ENCODE data around the gene SMIM10L2A.
"Not testable (repeated sequence)": the region's sequence is repeated elsewhere in the genome, so short reads cannot be mapped to it uniquely, and the experiment has no call there.

The SMIM10L2A gene

DNA sequence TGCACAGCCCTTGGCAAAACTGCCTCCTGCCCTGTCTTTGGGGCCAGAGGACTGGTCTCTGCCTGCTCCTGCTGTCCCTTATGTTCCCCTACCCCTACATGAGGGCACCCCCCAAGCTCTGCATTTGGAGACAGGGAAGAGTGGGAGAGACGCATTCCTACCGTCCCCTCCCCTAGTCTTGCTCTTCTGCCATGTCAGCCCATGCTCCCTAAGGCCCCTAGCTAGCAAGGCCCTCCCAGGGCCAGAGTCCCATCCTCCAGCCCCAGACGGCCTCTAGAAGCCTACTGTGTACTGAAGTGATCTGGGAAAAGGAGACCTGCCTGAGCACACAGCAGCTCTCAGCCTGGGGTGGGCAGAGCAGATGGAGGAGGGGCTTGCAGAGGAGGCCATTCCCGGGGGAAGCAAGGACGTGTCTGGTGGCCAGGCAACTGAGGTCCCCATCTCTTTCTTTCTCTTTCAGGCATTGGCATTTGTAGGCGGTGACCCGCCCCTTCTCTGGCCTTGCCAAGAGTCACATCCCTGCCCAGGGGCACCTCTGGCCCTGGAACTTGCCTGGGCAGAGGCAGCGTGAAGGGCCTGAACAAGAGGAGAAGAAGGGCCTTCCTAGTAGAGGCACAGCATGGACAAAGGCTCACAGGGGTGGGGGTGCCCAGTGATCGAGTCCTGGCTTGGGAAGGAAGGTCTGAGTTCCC lies 1.6 kb downstream of the SMIM10L2A start:
- DNase-seq: not testable (repeated sequence)

DNA sequence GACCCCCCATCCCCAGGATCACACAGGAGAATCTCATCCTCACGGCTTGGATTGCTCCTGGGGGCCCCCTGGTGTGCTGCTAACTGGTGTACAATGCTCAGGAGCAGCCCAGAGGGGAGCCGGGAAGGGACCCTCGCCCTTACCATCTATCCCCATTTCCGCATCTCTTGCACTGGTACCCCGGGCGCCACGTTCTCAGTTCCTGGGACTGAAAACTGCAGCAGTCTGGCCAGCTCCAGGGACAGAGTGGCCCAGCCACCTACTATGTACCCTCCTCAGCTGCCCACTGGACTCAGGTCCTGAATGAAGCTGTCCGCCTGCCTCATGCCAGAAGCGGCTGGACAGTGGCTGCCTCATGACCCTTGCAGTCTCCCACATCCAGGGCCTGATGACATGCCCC lies 2.7 kb downstream of the SMIM10L2A start:
- no peak for DNase-seq

DNA sequence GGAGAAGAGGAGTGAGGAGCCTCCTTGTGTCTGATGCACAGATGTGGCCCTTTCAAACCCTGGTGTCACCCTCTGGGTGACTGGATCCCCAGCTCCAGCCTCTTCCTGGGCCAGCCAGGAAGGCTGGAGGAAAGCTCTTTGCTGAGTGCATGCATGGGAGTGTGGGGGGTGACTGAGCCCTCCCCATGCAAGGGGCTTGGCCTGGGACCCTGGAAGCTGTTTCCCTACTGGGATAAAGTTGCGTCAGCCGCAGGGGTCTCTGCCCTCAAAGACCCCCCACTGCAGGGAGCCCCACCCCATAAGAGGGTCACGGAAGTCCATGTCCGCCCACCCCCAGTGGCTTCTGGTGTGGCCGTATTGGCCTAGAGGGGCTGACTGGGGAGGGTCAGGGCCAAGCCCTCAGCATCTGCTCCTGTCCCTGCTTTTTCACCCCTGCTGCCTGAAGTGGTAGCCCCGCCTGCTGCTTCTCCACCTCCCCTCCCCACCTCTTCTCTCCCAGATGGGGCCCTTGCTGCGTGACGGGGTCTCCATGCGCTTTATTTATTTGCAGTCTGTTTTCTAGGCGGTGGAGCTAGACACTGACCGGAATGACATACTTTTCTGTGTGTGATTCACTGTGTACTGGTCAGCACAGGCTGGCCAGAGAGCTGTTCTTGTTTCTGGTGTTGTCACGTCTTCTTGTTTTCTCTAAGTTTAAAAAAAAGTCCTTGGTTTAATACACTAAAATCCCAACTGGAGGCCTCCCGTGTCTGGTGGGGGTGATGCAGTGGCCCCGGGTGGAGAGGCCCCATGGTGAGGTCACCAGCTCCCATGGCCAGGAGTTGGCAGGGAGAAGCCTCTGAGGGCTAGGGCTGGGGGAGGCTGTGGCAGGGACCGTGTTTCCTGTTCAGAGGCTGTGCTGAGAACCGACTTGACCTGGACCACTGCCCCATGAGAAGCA lies 3.6 kb downstream of the SMIM10L2A start:
- no peak for DNase-seq

DNA sequence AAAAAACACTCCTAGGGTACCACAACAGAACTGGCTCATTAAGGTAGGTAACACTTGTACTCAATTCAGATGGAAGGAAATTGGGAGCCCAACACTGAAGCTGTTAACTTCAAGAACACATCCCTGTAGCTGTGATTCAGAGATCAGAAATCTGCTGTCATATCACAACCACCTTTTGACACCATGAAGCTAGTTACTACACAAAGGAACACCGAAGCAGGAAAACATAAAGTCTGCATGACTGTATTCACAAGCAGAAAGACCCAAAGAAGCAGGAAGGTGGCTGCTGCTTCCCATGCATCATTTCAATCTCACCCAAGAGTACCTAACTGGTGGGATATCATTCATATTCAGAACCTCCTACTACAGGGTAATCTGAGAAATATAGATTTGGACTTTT lies 7.7 kb downstream of the SMIM10L2A start:
- DNase-seq: no peak

DNA sequence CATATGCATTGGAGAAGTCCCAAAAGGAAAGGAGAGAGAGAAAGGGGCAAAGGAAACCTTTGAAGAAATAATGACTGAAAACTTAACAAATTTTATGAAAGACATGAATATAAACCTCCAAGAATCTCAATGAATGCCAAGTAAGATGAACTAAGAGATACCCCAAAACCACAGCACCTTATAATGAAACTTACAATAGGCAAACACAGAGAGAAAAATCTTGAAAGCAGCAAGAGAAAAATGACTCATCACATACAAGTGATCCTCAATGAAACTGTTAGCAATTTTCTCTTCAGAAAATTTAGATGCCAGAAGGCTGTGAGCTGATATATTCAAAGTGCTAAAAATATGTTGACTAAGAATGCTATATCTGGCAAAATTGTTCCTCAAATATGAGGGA lies 10.1 kb downstream of the SMIM10L2A start:
- no peak for DNase-seq

DNA sequence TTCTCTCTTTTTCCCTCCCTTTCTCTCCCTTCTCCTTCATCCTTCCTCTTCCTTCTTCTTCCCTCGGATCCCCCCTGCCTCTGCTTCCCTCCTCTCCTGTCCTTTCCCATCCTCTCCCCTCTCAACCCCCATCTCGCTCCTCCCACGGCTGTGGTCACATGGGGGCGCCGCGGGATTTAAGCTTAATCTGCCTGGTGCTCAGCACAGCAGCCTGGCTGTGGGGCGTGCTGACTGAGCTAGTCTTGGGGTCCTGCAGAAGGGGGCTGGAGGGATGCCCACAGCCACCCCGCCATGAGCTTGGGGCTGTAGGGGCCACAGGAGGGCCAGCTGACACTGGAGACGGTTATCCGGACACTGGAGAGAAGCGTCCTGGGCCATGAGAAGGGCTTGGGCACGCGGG lies 10.7 kb downstream of the SMIM10L2A start:
- DNase-seq: no peak

DNA sequence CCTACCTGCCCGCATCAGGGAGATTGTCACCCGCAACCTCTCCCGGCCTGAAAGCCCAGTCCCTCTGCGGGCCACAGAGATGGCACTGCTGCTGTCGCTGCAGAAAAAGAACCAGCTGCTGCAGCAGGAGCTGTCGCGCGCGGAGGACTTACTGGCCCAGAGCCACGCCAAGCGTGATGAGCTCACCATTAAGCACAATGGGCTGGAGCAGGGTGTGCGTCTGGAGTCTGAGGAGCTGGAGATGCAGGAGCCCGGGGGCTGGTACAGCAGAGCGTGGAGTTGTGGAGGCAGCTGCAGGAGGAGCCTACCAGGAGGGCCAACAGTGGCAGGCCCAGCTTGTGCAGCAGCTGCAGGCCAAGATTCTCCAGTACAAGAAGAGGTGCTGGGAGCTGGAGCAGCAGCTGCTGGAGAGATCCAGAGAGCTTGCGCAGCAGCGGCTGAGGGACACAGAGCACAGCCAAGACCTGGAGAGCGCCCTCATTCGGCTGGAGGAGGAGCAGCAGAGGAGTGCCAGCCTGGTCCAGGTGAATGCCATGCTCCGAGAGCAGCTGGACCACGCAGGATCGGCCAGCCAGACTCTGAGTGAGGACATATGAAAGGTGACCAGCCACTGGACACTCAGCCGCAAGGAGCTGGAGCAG lies 11.3 kb downstream of the SMIM10L2A start:
- DNase-seq: peak; percentile 18

DNA sequence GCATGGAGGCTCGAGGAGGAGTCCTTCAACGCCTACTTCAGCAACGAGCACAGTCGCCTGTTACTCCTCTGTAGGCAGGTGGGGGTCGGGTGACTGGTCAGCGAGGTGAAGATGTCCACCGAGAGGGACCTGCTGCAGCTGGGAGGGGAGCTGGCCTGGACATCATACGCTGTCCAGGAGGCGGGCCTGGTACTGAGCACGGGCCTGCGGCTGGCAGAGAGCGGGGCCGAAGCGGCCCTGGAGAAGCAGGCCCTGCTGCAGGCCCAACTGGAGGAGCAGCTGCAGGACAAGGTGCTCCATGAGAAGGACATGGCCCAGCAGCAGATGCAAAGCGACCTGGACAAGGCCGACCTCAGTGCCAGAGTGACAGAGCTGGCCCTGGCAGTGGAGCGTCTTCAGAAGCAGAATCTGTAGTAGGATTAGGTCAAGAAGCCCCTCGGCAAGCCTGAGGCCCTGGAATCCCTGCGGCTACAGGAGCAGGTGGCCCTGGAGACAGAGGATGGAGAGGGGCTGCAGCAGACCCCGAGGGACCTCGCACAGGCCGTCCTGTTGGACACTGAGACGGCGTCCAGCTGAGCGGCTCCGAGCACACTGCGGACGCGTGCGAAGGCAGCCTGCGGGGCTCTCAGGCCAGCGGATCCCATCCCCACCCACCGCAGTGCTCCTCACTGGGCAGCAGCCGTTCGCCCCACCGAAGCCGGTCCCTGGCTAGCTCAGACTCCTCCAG lies 11.9 kb downstream of the SMIM10L2A start:
- DNase-seq: no peak

DNA sequence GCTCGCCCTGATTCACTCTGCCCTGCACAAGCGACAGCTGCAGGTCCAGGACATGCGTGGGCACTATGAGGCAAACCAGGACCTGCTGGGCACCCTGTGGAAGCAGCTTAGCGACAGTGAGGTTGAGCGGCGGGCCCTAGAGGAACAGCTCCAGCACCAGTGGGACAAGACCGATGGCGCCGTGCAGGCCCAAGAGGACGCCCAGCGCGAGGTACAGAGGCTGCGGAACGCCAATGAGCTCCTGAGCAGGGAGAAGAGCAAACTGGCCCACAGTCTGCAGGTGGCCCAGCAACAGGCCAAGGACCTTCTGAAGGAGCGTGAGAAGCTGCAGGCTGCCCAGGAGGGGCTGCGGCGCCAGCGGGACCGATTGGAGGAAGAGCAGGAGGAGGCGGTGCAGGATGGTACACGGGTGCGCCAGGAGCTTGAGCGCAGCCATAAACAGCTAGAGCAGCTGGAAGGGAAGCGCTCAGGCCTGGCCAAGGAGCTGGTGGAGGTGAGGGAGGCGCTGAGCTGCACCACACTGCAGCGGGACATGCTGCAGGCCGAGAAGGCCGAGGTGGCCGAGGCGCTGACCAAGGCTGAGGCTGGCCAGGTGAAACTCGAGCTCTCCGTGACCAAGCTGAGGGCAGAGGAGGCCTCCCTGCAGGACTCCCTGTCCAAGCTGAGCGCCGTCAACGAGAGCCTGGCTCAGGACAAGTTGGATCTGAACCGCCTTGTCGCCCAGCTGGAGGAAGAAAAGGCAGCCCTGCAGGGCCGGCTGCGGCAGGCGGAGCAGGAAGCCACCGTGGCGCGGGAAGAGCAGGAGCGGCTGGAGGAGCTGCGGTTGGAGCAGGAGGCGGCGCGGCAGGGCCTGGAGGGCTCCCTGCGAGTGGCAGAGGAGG lies 12.8 kb downstream of the SMIM10L2A start:
- DNase-seq: no peak

DNA sequence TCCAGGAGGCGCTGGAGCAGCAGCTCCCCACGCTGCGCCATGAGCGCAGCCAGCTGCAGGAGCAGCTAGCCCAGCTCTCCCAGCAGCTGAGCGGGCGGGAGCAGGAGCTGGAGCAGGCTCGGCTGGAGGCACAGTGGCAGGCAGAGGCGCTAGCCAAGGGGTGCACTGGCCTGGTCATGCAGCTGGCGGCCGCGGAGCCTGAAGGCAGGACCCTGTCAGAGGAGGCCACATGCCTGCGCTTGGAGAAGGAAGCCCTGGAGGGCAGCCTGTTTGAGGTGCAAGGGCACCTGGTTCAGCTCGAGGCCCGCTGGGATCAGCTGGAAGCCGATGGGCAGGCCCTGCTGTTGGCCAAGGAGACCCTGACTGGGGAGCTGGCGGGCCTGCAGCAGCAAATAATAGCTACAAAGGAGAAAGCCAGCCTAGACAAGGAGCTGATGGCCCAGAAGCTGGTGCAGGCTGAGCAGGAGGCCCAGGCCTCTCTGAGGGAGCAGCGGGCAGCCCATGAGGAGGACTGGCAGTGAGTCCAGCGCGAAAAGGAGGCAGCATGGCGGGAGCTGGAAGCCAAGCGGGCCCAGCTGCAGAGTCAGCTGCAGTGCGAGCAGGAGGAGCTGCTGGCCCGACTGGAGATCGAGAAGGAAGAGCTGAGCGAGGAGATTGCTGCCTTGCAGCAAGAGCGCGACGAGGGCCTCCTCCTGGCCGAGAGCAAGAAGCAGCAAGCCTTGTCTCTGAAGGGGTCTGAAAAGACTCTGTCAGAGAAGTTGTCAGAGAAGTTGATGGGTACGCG lies 13.6 kb downstream of the SMIM10L2A start:
- no peak for DNase-seq

DNA sequence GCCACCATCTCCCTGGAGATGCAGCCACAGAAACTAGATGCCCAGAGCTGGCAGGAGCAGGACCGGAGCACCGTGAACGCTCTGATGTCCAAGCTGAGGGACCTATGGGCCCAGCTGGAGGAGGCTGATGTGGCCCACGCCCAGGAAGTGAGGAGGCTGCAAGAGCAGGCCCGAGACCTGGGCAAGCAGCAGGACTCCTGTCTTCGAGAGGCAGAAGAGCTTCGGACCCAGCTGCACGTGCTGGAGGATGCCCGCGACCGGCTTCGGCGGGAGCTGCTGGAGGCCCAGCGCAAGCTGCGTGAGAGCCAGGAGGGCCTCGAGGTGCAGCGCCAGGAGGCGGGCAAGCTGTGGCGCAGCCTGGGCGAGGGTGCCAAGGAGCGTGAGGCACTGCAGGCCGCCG lies 14.2 kb downstream of the SMIM10L2A start:
- no peak for DNase-seq

DNA sequence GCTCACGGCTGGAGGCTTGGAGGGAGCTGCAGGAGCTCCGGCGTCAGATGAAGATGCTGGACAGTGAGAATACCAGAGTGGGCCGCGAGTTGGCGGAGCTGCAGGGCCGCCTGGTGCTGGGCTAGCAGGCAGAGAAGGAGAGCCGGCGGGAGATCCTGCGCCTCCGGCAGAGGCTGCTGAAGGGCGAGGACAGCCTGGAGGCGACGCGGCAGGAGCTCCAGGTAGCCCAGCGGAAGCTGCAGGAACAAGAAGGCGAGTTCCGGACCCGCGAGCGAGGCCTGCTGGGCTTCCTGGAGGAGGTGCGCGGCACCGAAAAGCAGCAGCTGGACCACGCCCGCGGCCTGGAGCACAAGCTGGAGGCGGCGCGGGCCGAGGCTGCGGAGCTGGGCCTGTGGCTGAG lies 14.7 kb downstream of the SMIM10L2A start:
- no peak for DNase-seq

DNA sequence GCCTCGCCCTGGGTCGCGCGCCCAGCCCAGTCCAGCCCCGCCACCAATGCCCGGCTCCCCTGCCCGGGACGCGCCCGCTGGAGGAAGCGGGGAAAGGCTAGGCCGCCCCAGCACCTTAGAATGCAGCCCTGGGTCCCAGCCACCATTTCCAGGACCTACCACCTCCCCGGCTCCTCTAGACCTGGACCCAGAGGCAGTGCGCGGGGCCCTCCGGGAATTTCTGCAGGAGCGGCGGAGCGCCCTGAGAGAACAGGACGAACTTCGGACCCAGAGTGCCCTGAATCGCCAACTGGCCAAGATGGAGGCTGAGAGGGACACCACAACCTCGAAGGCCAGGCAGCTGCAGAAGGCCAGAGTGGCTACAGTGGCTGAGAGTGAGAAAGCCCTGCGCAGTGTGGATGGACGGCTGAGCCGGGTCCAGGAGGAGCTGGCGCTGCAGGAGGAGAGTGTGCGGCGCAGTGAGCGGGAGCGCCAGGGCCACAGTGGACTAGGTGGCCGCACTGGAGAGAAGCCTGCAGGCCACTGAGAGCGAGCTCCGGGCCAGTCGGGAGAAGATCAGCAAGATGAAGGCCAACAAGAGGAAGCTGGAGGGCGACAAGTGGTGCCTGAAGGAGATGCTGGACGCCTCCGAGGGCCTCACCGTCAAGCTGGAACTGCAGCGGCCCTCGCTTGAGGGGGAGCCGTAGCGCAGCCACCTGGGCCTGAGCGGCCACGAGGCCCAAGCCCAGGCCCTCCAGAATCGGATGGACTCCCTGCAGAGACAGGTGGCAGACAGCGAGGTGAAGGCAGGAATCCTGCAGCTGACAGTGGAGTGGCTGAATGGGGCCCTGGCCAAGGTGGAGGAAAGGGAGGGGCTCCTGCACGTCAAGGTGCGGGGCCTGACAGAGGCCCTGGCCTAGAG lies 15.5 kb downstream of the SMIM10L2A start:
- no peak for DNase-seq

DNA sequence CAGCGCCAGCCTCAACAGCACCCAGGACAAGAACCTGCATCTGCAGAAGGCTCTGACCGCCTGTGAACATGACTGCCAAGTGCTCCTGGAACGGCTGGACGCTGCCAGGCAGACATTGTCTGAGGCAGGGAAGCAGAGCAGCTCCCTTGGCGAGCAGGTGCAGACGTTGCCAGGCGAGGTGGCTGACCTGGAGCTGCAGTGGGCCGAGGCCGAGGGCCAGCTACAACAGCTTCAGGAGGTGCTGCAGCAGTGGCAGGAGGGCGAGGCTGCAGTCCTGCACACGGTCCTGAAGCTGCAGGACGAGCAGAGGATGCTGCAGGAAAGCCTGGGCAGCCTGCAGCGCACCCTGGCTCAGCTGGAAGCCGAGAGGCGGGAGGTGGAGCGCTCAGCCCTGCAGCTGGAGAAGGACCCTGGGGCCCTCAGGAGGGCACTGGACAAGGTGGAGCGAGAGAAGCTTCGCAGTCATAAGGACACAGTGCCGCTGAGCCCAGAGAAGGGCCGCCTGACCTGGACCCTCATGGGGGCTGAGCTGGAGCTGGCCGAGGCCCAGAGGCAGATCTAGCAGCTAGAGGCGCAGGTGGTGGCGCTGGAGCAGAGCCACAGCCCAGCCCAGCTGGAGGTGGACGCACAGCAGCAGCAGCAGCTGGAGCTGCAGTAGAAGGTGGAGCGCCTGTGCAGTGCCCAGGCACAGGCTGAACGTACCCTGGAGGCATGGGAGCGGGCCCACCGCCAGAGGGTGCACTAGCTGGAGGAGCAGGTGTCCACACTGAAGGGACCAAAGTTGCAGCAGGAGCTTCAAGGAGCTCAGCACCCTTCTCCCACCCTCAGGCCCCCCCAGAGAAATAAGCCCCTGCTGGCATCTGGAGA lies 16.4 kb downstream of the SMIM10L2A start:
- DNase-seq: no peak

DNA sequence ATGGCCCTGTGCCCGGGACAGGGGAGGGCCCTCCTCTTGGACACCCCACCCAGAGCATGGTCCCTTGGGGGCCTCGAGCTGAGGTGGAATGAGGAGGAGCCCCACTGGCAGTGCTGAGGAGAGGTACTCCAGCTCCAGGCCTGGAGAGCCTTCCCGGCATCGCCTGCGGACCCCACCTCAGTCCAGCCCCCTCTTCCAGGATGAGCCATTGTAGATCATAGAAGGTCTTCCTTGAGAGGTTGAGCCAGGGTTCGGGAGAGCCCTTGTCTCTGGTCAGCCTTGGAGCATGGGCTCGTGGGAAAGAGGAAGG lies 16.9 kb downstream of the SMIM10L2A start:
- no peak for DNase-seq

DNA sequence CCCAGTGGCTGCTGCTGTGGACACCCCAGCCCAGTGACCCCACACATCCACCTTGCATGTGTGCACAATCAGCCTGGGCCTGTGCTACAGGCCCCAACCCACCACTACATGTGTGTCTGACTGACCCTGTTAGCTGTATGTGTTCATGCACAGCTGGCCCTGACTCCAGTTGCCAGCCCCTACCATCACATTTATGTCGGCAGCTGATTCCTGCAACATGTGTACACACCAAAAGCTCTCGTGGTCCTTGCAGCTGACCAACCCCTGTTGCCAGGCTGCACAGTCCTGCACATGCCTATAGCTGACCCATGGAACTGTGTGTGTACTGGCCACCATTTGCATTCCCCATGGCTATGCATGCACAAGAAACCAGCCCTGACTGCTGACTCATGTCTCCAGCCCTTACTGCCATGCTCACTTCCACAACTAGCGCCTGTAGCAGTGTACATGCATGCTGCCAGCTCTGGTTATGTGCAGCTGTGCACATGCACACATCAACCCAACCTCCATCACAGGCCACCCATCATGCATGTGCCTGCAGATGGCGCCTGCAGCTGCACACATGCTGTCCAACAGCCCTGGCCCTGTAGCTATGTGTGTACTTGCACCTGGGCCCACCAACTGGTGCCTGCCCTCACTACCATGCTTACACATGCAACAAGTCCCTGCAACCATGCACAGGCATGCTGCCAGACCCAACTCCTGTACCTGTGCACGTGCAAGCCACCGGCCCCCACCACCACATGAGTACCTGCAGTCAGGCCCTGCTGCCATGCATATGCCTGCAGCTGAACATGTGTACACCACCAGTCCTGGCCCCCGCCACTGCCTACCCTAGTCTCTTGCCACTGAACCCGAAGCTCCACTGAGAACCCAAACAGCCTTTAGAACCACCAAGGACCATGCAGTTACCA lies 28.1 kb downstream of the SMIM10L2A start:
- no peak for DNase-seq

DNA sequence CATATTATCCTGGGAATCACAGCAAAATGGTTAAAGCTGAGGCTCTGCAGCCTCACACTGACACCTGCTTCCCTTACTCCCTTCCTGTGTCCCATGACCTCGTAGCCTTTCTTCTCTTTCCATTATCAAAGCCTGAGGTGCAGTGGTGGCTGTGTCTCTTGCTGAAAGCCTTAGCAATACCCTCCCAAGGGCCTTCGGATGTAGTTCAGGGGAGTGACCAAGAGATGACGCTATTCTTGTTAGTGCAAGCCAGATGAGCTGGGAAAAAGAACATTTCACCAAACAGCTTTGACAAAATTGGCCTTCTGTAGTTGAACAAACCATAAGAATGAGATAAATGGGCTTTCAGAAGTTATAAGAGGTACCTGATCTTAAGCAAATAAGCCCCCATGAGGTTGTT lies 31.6 kb downstream of the SMIM10L2A start:
- no peak for DNase-seq

DNA sequence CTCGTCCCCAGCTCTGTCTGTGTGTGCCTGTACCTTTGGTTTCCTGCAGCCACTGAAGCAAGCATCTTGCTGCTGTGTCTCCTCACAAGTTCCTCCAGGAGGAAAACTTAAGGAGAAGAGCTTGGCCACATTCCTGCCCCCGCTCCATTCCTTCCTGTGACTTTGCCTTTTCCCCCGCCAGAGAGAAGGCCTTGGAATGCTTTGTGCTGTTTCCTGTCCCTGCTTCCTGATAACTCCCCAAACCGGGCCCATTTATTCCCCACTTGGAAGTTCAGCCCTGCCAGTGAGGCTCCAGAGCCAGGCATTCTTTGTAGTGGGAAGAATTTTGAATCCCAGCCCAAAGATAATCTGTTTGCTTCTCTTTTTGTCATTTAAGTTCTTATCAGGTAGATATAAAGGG lies 33.1 kb downstream of the SMIM10L2A start:
- DNase-seq: no peak

Data from NCI-H2029 treated with DMSO at 0.1 percent for 48 hours (cell line).